Gastrocnemius medialis (tissue), 4 donors: Measurements from ENCODE around the gene APBB2.

Experiments
- CTCF ChIP-seq, 5 experiments: fragments of 450-650 bp in 3 of 5; fragments of 200-600 bp in 2 of 5; sonication (generic) in 2 of 5; IDR thresholded peaks in 4 of 5; conservative IDR thresholded peaks in 1 of 5; 1 replicate in 4 of 5; 2 replicates in 1 of 5; pipeline ENCODE4 v1.5.1; 2016 to 2019; ENCODE audit warnings: antibody characterized with exemption in 5 of 5, mild to moderate bottlenecking in 3 of 5, moderate library complexity in 3 of 5
- POLR2A ChIP-seq, 2 donors: fragments of 450-650 bp; IDR thresholded peaks; one replicate each; pipeline ENCODE4 v1.6.1; 2017; ENCODE audit warnings: antibody characterized with exemption in 2 of 2, mild to moderate bottlenecking in 2 of 2, moderate library complexity in 2 of 2

DNA sequence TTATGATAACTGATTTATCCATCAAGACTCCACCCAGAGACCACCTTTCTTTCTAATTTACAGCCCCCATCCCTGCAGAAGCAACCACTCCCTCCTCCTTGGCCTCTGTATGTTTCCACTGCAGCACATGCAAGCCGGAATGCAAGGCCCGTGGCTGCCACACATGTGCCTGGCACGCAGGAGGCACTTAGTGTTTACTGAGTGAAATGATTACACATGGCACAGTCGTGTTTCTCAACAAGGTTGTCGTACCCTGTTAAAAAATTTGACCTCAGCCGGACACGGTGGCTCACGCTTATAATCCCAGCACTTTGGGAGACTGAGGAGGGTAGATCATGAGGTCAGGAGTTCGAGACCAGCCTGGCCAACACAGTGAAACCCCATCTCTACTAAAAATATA lies 104.3 kb downstream of the APBB2 start:
- no peak for TF ChIP-seq CTCF (IDR thresholded peaks at IDR 0.05 in 4 of 5, conservative IDR thresholded peaks at IDR 0.05 in 1 of 5)
- TF ChIP-seq POLR2A (IDR thresholded peaks at IDR 0.05): no peak
